Measurements from ENCODE around the gene IMPG2. TPM values are rescaled to one million over a fixed set of nuclear protein-coding genes. Genes with fewer than 3 reads are reported as not detected.

Gene IMPG2
- total RNA-seq, 1 experiment from 2014 or later: 0.04 TPM

DNA sequence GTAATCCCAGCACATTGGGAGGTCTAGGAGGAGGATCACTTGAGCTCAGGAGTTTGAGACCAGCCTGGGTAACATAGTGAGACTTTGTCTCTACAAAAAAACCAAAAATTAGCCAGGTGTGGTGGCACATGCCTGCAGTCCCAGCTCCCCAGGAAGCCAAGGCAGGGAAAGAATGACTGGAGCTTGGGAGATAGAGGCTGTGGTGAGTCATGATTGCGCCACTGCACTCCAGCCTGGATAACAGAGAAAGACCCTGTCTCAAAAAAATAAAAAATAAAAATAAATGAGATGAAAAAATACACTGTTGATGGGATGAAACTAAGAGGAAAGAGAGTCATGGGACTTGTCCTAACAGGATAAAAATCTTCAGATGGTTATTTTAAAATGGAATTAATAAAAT lies 137.6 kb downstream of the IMPG2 start:
- Histone ChIP-seq H2AFZ (ENCODE audit: low read length) (no peak overlapping the region), H3K23ac (ENCODE audit: insufficient read length, low read depth, low read length) (no peak overlapping the region), H3K79me1 (ENCODE audit: insufficient read depth, low read depth, low read length, poor library complexity, severe bottlenecking) (no peaks in the 10 kb centered on the region), H3K79me2 (ENCODE audit: insufficient read depth, low read length) (no peaks in the 10 kb centered on the region), H3K14ac (ENCODE audit: insufficient read depth, low read length) (no peak overlapping the region), H4K5ac (ENCODE audit: insufficient read length, low read depth, low read length) (no peak overlapping the region), H2BK120ac (ENCODE audit: low read depth, low read length, poor library complexity, severe bottlenecking) (no peak overlapping the region), H2BK20ac (ENCODE audit: low read depth, low read length, poor library complexity, severe bottlenecking) (no peak overlapping the region), H2AK5ac (ENCODE audit: insufficient read length, low read length) (no peak overlapping the region), H4K8ac (replicated peaks; ENCODE audit: insufficient read length, low read depth, low read length) (no peak overlapping the region), H3K18ac (ENCODE audit: insufficient read length, low read depth, low read length) (no peak overlapping the region), H3K4ac (ENCODE audit: low read depth, low read length) (no peak overlapping the region), H3K56ac (ENCODE audit: insufficient read length, low read depth, low read length) (no peak overlapping the region), H3K4me1 (ENCODE audit: insufficient read depth, low read length) (no peaks in the 10 kb centered on the region), H4K20me1 (ENCODE audit: control insufficient read depth, insufficient read depth, insufficient read length) (no peaks in the 10 kb centered on the region), H2BK12ac (ENCODE audit: insufficient read length, low read depth, low read length) (no peak overlapping the region), H3K23me2 (ENCODE audit: insufficient read length, low read depth, low read length, poor library complexity, severe bottlenecking) (no peaks in the 10 kb centered on the region), H2BK15ac (ENCODE audit: low read depth, low read length) (no peak overlapping the region), H3T11ph (ENCODE audit: low read length) (no peak overlapping the region), H3K9me3 (ENCODE audit: control insufficient read depth, low read depth, low read length) (no peaks in the 10 kb centered on the region), H4K91ac (ENCODE audit: insufficient read length, low read depth, low read length) (no peak overlapping the region), H2BK5ac (ENCODE audit: insufficient read length, low read length) (no peak overlapping the region), H3K4me2 (ENCODE audit: insufficient read depth, insufficient read length, low read length) (no peak overlapping the region), H3K27me3 (ENCODE audit: insufficient read depth, low read length) (no peaks in the 10 kb centered on the region), H3K9ac (ENCODE audit: extremely low read depth, insufficient read length, low read length) (no peak overlapping the region), H3K27ac (ENCODE audit: insufficient read length, low read depth, low read length) (no peak overlapping the region)
- H3K9me3 Mint-ChIP-seq: no peaks in the 10 kb centered on the region
- H3K36me3 Mint-ChIP-seq (ENCODE audit: insufficient read depth in 1 of 3, low read depth in 3 of 3): no peaks in the 10 kb centered on the region
- no peaks in the 10 kb centered on the region for H3K27me3 Mint-ChIP-seq (ENCODE audit: low read depth)
- WGBS (ENCODE audit: extremely low coverage, insufficient read length, low lambda C conversion rate): no CpG with 5 or more reads among the region's 1 CpG
- H3K27ac Mint-ChIP-seq: no peak overlapping the region
- no peak overlapping the region for H3K4me3 Mint-ChIP-seq
- no peak for TF ChIP-seq CTCF (conservative IDR thresholded peaks at IDR 0.05)
- DNase-seq: no peak
- no peaks in the 10 kb centered on the region for H3K4me1 Mint-ChIP-seq

Measured in H9 (cell line).